ENCODE results near the gene IDH3G. TPM values are rescaled to one million over a fixed set of nuclear protein-coding genes. Genes with fewer than 3 reads are reported as not detected.
"Not testable (repeated sequence)": the region's sequence is repeated elsewhere in the genome, so short reads cannot be mapped to it uniquely, and the experiment has no call there.

IDH3G gene
- polyA plus RNA-seq, 3 donors from 2014 or later: 95.6 to 131 (median 118) TPM

DNA sequence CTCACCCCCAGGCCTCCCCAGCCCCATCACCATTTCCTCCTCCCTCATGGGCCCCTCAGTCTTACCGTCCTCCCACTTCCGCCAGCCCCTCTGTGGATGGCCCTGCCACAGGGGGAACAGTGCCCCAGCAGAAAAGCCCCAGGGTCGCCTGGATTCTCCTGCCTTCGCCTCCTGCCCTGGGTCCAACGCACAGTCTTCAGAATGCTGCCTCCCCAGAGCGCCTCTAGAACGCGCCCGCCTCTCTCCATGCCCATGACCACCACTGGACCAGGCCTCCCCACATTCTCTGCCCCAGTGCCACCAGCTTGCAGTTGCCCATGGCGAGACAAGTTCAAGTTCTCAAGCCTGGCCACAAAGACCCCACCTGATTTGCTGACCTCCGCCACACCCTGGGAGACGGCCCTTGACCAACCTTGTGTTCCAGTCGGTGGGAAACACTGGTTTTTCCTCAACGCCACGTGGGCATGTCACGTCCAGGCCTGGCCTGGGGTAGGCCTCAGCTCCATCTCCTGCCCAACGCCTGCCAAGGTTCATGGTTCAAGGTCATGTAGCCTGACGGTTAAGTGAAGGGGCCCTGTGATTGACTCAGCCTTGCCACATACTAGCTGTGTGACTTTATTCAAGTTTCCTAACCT lies 30.8 kb downstream of the IDH3G start:
- H3K27me3 Mint-ChIP-seq (ENCODE audit: low read depth in 3 of 3): peaks cover 0 to 4% (median 2%) of the 10 kb centered on the region in 3 donors
- H3K4me3 Mint-ChIP-seq: no peak overlapping the region
- peaks cover 0 to 1% (median 0%) of the 10 kb centered on the region in 6 donors for H3K9me3 Mint-ChIP-seq
- no peaks in the 10 kb centered on the region for H3K36me3 Mint-ChIP-seq
- H3K27ac Mint-ChIP-seq: no peak overlapping the region
- no peak for DNase-seq
- peaks cover 0 to 4% of the 10 kb centered on the region in 2 donors for H3K4me1 Mint-ChIP-seq

DNA sequence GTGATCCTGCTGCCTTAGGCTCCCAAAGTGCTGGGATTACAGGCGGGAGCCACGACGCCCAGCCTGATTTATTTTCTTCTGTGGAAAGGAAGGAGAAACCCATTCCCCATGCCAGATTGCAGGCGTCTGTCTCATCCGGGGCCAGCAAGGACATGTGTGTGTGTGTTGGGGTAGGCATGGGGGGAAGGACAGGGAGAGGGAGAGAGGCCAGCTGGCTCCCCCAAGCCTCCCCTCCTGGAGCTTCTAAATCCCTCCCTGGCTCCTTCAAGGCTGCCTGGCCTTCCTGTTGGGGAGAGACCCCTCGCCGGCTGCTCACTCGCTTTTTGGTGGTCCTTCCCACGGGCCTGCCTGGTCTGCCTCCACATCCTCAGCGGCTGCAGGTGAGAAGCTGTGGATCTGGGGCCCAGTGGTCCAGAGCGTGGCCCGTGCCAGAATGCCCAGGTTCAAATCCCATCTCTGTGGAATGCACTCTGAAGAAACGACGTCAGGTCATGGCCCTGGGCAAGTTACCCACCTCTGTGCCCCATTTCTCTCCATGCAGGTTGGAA lies 31.5 kb downstream of the IDH3G start:
- H3K36me3 Mint-ChIP-seq: no peaks in the 10 kb centered on the region
- peaks cover 0 to 4% (median 2%) of the 10 kb centered on the region in 3 donors for H3K27me3 Mint-ChIP-seq (ENCODE audit: low read depth in 3 of 3)
- H3K27ac Mint-ChIP-seq: no peak overlapping the region
- H3K4me1 Mint-ChIP-seq: peaks cover 0 to 4% of the 10 kb centered on the region in 2 donors
- H3K9me3 Mint-ChIP-seq: peaks cover 0 to 1% (median 0%) of the 10 kb centered on the region in 6 donors
- no peak for DNase-seq
- H3K4me3 Mint-ChIP-seq: no peak overlapping the region

DNA sequence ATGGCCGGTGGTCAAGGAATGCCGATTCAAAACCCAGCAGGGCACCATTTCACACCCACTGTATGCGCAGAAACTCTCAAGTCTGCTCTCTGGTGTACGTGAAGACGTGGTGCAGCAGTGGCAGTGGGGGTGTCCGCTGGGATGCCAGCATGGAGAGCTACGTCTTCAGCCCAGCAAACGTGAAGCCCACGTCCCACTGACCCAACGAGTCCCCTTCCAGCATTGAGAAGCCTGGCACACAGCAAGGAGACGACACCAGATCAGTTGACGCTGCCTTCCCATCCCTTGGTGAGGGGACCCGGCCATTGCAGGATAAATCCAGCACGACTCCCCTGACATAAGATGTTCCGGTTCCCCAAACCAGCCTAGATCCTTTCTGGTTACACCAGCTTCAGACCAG lies 32.3 kb downstream of the IDH3G start:
- Mint-ChIP-seq H3K27me3 (ENCODE audit: low read depth in 3 of 3) (peaks cover 0 to 4% (median 2%) of the 10 kb centered on the region in 3 donors), H3K27ac (no peak overlapping the region), H3K9me3 (peaks cover 0 to 1% (median 0%) of the 10 kb centered on the region in 6 donors), H3K4me3 (no peak overlapping the region), H3K36me3 (no peaks in the 10 kb centered on the region), H3K4me1 (peaks cover 0 to 4% of the 10 kb centered on the region in 2 donors)
- no peak for DNase-seq

DNA sequence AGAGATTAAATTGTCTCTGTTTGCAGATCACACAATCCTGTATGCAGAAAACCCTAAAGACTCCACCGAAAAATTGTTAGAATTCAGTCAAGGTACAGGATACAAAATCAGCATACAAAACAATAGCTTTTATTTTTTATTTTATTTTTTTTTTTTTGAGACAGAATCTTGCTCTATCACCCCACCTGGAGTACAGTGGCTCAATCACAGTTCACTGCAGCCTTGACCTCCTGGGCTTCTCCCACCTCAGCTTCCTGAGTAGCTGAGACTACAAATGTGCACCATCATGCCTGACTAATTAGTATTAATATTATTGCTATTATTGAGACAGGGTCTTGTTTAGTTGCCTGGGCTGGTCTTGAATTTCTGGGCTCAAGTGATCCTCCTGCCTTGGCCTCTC lies 39.0 kb downstream of the IDH3G start:
- no peaks in the 10 kb centered on the region for H3K4me1 Mint-ChIP-seq
- H3K27ac Mint-ChIP-seq: no peak overlapping the region
- no peak for DNase-seq
- H3K36me3 Mint-ChIP-seq: no peaks in the 10 kb centered on the region
- peaks cover 0 to 7% (median 5%) of the 10 kb centered on the region in 3 donors for H3K27me3 Mint-ChIP-seq (ENCODE audit: low read depth in 3 of 3)
- H3K4me3 Mint-ChIP-seq: no peak overlapping the region
- no peaks in the 10 kb centered on the region for H3K9me3 Mint-ChIP-seq

DNA sequence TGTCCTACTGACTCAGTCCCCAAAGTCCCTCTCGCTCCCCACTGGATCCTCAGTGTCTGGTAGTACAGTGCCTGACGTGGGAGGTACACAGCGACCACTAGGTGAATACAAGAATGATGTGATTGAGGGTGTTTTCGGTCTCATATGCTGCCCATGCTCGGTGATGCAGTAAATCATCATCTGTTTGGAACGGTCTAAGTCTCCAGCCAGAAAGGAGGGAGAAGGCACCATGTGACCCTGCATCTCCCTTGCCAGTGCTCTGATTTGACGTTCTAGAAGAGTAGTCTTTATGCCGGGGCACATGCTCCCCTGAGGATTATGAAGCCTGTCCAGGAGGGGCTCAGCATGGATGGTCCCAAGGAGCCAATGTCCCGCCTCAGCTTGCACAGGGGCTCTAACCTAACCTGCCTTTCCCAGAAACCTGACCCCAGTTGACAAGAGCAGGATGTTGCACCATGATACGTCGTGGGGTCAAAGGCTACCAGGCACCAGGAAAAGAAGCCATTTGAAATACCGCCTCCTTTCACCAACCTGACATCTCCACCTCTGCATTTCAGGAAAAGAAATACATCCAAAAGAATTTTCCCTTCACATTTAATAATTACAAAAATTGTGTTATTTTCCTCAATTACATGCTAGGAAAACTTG lies 43.9 kb downstream of the IDH3G start:
- Mint-ChIP-seq H3K4me3 (no peak overlapping the region), H3K27ac (no peak overlapping the region), H3K27me3 (ENCODE audit: low read depth in 3 of 3) (peaks cover 0 to 10% (median 2%) of the 10 kb centered on the region in 3 donors), H3K36me3 (no peaks in the 10 kb centered on the region), H3K4me1 (no peaks in the 10 kb centered on the region), H3K9me3 (no peaks in the 10 kb centered on the region)
- no peak for DNase-seq

GRCh38 chrX:153749017-153749416 lies 45.2 kb downstream of the IDH3G start:
- not testable (repeated sequence) for DNase-seq, H3K27ac Mint-ChIP-seq, H3K4me3 Mint-ChIP-seq, H3K36me3 Mint-ChIP-seq, H3K4me1 Mint-ChIP-seq, H3K9me3 Mint-ChIP-seq
- H3K27me3 Mint-ChIP-seq (ENCODE audit: low read depth in 3 of 3): peaks cover 0 to 15% (median 2%) of the 10 kb centered on the region in 3 donors

GRCh38 chrX:153746991-153747390 lies 47.2 kb downstream of the IDH3G start:
- H3K27me3 Mint-ChIP-seq (ENCODE audit: low read depth in 3 of 3): peaks cover 0 to 13% (median 2%) of the 10 kb centered on the region in 3 donors
- not testable (repeated sequence) for H3K4me3 Mint-ChIP-seq, H3K4me1 Mint-ChIP-seq, DNase-seq, H3K9me3 Mint-ChIP-seq, H3K27ac Mint-ChIP-seq, H3K36me3 Mint-ChIP-seq

- H3K9me3 Mint-ChIP-seq: no peaks in the 10 kb centered on the region
- H3K4me1 Mint-ChIP-seq: peaks cover 0 to 3% of the 10 kb centered on the region in 2 donors
- H3K27me3 Mint-ChIP-seq (ENCODE audit: low read depth in 3 of 3): peaks cover 0 to 11% (median 2%) of the 10 kb centered on the region in 3 donors
- H3K4me3 Mint-ChIP-seq: no peak overlapping the region
- no peak overlapping the region for H3K27ac Mint-ChIP-seq
- no peak for DNase-seq
- H3K36me3 Mint-ChIP-seq: no peaks in the 10 kb centered on the region
These were observed 47.8 kb downstream of the IDH3G start for GRCh38 chrX:153746359-153746758.

- H3K27ac Mint-ChIP-seq, DNase-seq, H3K4me3 Mint-ChIP-seq: not testable (repeated sequence)
These were observed 49.1 kb downstream of the IDH3G start for GRCh38 chrX:153745067-153745433.

GRCh38 chrX:153744210-153745066 lies 49.7 kb downstream of the IDH3G start:
- H3K27ac Mint-ChIP-seq: no peak overlapping the region
- H3K4me3 Mint-ChIP-seq: peak overlapping the region in 1 of 5 donors; percentile 27

More at GRCh38 chrX:153745067-153745433, 49.1 kb downstream of the IDH3G start:
- not testable (repeated sequence) for H3K4me1 Mint-ChIP-seq, H3K9me3 Mint-ChIP-seq, H3K36me3 Mint-ChIP-seq
- peaks cover 0 to 11% (median 4%) of the 10 kb centered on the region in 3 donors for H3K27me3 Mint-ChIP-seq (ENCODE audit: low read depth in 3 of 3)

DNA sequence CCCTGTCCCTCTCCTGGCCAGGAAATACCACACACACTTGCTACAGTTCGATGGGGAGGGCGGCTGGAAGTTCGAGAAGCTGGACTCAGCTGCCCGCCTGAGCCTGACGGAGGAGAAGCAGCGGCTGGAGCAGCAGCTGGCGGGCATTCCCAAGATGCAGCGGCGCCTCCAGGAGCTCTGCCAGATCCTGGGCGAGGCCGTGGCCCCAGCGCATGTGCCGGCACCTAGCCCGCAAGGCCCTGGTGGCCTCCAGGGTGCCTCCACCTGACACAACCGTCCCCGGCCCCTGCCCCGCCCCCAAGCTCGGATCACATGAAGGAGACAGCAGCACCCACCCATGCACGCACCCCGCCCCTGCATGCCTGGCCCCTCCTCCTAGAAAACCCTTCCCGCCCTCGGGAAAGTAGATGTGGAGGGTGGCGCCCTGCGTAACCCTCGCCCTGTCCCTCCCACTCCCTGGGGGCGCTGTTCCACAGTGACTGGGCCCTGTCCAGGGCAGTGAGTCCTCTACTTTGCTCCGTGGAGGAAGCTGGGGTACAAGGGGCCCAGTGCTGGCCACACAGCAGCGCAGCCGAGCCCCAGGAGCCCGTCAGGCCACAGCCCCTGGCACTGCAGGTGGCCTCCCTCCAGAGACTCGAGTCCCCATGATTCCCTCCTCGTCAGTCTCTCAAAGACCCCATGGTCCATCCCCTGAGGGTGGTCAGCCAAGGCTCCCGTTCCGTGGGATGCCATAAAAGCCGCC lies 50.5 kb downstream of the IDH3G start:
- H3K4me3 Mint-ChIP-seq; H3K4me1 Mint-ChIP-seq; DNase-seq; H3K9me3 Mint-ChIP-seq; H3K27me3 Mint-ChIP-seq (ENCODE audit: low read depth in 3 of 3); H3K27ac Mint-ChIP-seq; H3K36me3 Mint-ChIP-seq: not testable (repeated sequence)

More at GRCh38 chrX:153744210-153745066, 49.7 kb downstream of the IDH3G start:
- H3K36me3 Mint-ChIP-seq: no peaks in the 10 kb centered on the region
- H3K27me3 Mint-ChIP-seq (ENCODE audit: low read depth in 3 of 3): peaks cover 0 to 9% (median 4%) of the 10 kb centered on the region in 3 donors
- peaks cover 0 to 8% of the 10 kb centered on the region in 2 donors for H3K4me1 Mint-ChIP-seq
- H3K9me3 Mint-ChIP-seq: no peaks in the 10 kb centered on the region
- DNase-seq: no peak

- not testable (repeated sequence) for H3K4me3 Mint-ChIP-seq; DNase-seq; H3K36me3 Mint-ChIP-seq; H3K27me3 Mint-ChIP-seq (ENCODE audit: low read depth in 3 of 3); H3K4me1 Mint-ChIP-seq; H3K27ac Mint-ChIP-seq; H3K9me3 Mint-ChIP-seq
These were observed 51.2 kb downstream of the IDH3G start for GRCh38 chrX:153742796-153743467.

GRCh38 chrX:153742111-153742510 lies 52.1 kb downstream of the IDH3G start:
- H3K4me1 Mint-ChIP-seq; H3K9me3 Mint-ChIP-seq; DNase-seq; H3K36me3 Mint-ChIP-seq; H3K27ac Mint-ChIP-seq; H3K27me3 Mint-ChIP-seq (ENCODE audit: low read depth in 3 of 3); H3K4me3 Mint-ChIP-seq: not testable (repeated sequence)
